Fibroblast of lung (primary cell): ENCODE data around the gene SSH2. TPM values are rescaled to one million over a fixed set of nuclear protein-coding genes. Genes with fewer than 3 reads are reported as not detected.
A peak's percentile ranks its signal among the peaks of the same experiment; 100 is the strongest.

Source experiments
- DNase-seq, 2 donors: peaks; one replicate each; pipeline versions ENCODE4 v3.0.0 to v3.0.0-alpha.2; 2010; ENCODE audit warnings: low read depth in 2 of 2
- H2AFZ ChIP-seq: 2 replicates; pipeline ENCODE4 v1.5.1; 2012; ENCODE audit warnings: low read length, control low read depth, inconsistent platforms
- H3K27ac ChIP-seq: 2 replicates; pipeline ENCODE4 v1.5.1; 2011; ENCODE audit warnings: low read length, control low read depth; ENCODE audit not compliant: insufficient read depth
- H3K27me3 ChIP-seq: 2 replicates; pipeline ENCODE4 v1.5.1; 2011; ENCODE audit warnings: mild to moderate bottlenecking, low read length; ENCODE audit not compliant: control insufficient read depth, insufficient read depth
- H3K36me3 ChIP-seq: 2 replicates; pipeline ENCODE4 v1.5.1; 2011; ENCODE audit warnings: low read length; ENCODE audit not compliant: control insufficient read depth, insufficient read depth
- H3K4me1 ChIP-seq: 2 replicates; pipeline ENCODE4 v1.5.1; 2011; ENCODE audit warnings: low read length; ENCODE audit not compliant: control insufficient read depth, insufficient read depth; ENCODE audit errors: extremely low read depth
- H3K4me2 ChIP-seq: 2 replicates; pipeline ENCODE4 v1.5.1; 2011; ENCODE audit warnings: low read length, control low read depth; ENCODE audit not compliant: insufficient read depth; ENCODE audit errors: extremely low read depth
- H3K4me3 ChIP-seq, 4 experiments: fragments of 200-600 bp in 1 of 4; sonication (generic) in 1 of 4; replicated peaks in 1 of 4; 2 replicates each; pipeline ENCODE4 v1.5.1; 2011 to 2016; ENCODE audit warnings: low read length in 4 of 4, low read depth in 3 of 4, mild to moderate bottlenecking in 3 of 4, control low read depth in 2 of 4, inconsistent platforms in 1 of 4, mixed read lengths in 1 of 4; ENCODE audit not compliant: insufficient read depth in 1 of 4; ENCODE audit errors: control extremely low read depth in 1 of 4
- H3K79me2 ChIP-seq: 2 replicates; pipeline ENCODE4 v1.5.1; 2012; ENCODE audit warnings: mild to moderate bottlenecking, low read length, inconsistent platforms; ENCODE audit not compliant: control insufficient read depth, insufficient read depth
- H3K9ac ChIP-seq: 2 replicates; pipeline ENCODE4 v1.5.1; 2011; ENCODE audit warnings: mild to moderate bottlenecking, low read length, control low read depth; ENCODE audit not compliant: insufficient read depth
- H3K9me3 ChIP-seq: 2 replicates; pipeline ENCODE4 v1.5.1; 2012; ENCODE audit warnings: low read depth, low read length; ENCODE audit not compliant: control insufficient read depth, insufficient read depth
- H4K20me1 ChIP-seq: 2 replicates; pipeline ENCODE4 v1.5.1; 2011; ENCODE audit warnings: low read length; ENCODE audit not compliant: control insufficient read depth, insufficient read depth; ENCODE audit errors: extremely low read depth
- EZH2 ChIP-seq: IDR thresholded peaks from 2 replicates; pipeline ENCODE4 v1.5.1; 2012; ENCODE audit warnings: low read length, control low read depth, mild to moderate bottlenecking; ENCODE audit errors: missing control alignments
- polyA plus RNA-seq, 2 donors: library from polyadenylated mRNA; depleted of rRNA in 1 of 2; stranded (reverse) in 1 of 2; unstranded in 1 of 2; fragments of >200 nt; gene quantifications; 2 replicates each; pipeline ENCODE4 v1.2.1, GENCODE V29; 2011 to 2012; ENCODE audit warnings: missing spikeins in 1 of 2
- total RNA-seq: library from RNA; depleted of rRNA; stranded (reverse); fragments of >200 nt; gene quantifications from 2 replicates; pipeline ENCODE4 v1.2.1, GENCODE V29; 2014
- TF ChIP-seq, protein P1 (sequence below), 2 donors: IDR thresholded peaks in 1 of 2; conservative IDR thresholded peaks in 1 of 2; 1 replicate in 1 of 2; 2 replicates in 1 of 2; pipeline ENCODE4 v1.5.1; 2011 to 2012; ENCODE audit warnings: low read length in 2 of 2, control low read depth in 1 of 2, inconsistent platforms in 1 of 2, low read depth in 1 of 2, mild to moderate bottlenecking in 1 of 2

The SSH2 gene
- total and polyA plus RNA-seq, 2 donors (not counting 1 experiment from before 2014, with no cell fraction given) = 21.0 to 30.2 TPM

DNA sequence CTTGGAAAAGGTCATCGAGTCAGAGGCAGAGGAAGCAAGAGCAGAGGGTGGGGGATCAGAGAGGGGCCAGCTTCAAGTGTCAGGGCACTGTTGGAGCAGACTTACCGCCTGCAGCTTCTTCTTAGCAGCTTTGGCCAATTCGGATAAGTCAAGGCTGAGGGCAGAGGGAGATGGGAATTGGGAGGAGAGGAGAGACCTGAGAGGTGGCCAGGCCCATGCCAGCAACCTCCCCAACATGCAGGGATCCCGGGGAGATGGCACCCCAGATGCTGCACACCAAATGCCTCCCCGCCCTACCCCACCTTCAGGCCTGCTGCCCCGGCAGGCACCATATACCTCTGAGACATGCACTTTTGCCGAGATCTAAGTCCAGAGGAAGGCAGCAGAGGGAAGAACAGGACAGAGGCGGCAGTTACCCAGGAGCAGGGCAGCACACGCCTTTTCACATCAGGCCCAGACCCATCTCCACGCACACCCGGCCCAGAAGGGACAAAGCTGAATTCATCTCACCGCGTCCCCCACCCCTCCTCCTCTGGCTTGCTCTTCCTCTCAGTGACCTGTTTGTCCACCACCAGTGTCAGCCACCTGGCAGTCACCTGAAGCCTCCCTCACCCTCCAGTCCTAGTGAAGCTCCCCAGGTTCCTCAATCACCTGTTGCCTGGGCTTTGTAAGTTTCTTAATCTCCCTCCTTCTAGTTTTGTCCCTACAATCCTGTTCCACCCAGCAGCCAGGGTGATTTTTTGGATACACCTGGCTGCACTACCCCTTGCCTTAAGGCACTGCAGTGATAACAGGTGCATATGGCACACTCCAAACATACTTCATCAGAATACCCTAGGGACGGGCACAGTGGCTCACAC is 351.2 kb downstream of the SSH2 start:
- Histone ChIP-seq H3K9ac (no peak overlapping the region), H3K27ac (no peak overlapping the region), H2AFZ (no peak overlapping the region), H3K4me3 (no peak overlapping the region), H3K9me3 (no peaks in the 10 kb centered on the region), H3K27me3 (no peaks in the 10 kb centered on the region), H3K4me1 (peaks cover 4% of the 10 kb centered on the region), H3K36me3 (peaks cover 42% of the 10 kb centered on the region), H3K4me2 (no peak overlapping the region), H3K79me2 (peaks cover 7% of the 10 kb centered on the region), H4K20me1 (no peaks in the 10 kb centered on the region)
- no peak for TF ChIP-seq EZH2
- TF ChIP-seq, protein P1, sequence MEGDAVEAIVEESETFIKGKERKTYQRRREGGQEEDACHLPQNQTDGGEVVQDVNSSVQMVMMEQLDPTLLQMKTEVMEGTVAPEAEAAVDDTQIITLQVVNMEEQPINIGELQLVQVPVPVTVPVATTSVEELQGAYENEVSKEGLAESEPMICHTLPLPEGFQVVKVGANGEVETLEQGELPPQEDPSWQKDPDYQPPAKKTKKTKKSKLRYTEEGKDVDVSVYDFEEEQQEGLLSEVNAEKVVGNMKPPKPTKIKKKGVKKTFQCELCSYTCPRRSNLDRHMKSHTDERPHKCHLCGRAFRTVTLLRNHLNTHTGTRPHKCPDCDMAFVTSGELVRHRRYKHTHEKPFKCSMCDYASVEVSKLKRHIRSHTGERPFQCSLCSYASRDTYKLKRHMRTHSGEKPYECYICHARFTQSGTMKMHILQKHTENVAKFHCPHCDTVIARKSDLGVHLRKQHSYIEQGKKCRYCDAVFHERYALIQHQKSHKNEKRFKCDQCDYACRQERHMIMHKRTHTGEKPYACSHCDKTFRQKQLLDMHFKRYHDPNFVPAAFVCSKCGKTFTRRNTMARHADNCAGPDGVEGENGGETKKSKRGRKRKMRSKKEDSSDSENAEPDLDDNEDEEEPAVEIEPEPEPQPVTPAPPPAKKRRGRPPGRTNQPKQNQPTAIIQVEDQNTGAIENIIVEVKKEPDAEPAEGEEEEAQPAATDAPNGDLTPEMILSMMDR (conservative IDR thresholded peaks at IDR 0.05 in 1 of 2, IDR thresholded peaks at IDR 0.05 in 1 of 2; ENCODE audit: low read depth in 1 of 2, low read length in 2 of 2) = no peak
- no peak for DNase-seq

DNA sequence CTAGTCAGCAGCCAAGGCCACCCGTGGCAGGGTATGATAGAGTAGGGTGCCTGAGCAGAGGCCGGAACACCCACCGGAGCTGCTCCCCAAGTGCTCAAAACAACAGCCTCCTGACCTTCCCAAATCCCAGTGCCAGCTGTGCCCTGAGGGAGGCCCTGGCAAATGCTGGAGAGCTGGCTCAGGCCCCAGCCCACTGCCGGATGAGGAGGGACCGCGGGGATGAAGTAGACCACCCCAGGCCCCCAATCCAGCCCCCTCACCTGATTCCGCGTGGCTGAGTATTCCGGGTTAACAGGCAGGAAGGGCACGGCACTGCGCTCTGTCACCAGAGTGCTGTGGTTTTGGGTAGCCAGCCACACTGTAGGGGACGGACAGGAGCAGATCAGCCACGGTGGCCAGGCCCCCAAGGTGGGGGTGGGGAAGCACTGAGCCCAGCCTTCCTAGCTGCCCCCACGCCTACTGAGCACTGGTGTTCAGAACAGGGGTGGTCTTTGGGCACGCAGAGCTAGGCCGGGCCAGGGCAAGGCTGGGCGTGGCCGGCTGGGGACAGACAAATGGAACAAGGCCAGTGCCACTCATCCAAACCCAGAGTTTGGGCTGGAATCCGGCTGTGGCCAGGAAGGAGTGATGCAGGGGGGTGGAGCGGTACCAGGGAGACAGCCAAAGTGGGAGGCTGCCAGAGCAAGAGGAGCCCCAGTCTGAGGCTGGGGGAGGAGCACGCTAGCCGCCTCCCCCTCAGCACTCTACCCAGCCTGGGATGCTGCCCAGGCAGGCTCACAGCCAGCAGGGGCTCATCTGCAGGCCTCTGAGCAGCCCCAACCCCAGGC is 352.4 kb downstream of the SSH2 start:
- peak; percentile 49 to 72 for DNase-seq
- Histone ChIP-seq H3K4me3 (no peak overlapping the region), H3K9ac (no peak overlapping the region)

DNA sequence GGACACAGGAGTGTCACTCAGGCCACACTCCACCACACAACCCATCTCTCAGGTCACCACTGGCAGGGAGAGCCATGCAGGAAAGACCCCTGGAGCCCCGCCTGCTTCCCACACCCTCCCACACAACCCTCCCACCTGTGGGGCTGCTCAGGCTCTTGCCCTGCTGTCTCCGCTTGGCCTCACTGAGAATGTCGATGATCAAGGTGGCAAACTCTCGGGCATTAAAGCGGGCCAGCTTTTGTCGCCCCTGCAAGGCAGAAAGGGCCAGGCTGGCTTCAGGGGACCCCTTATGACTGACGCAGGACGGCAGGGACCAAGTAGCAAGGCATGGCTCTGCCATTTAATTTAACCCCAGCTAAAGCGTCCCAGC is 353.0 kb downstream of the SSH2 start:
- no peaks in the 10 kb centered on the region for H3K9me3 ChIP-seq
- TF ChIP-seq EZH2 = no peak
- TF ChIP-seq, protein P1 (conservative IDR thresholded peaks at IDR 0.05 in 1 of 2, IDR thresholded peaks at IDR 0.05 in 1 of 2; ENCODE audit: low read depth in 1 of 2, low read length in 2 of 2) = no peak
- no peaks in the 10 kb centered on the region for H3K27me3 ChIP-seq
- no peak overlapping the region for H3K4me2 ChIP-seq
- H3K36me3 ChIP-seq = peaks cover 40% of the 10 kb centered on the region
- no peak overlapping the region for H3K9ac ChIP-seq
- H4K20me1 ChIP-seq = no peaks in the 10 kb centered on the region
- DNase-seq = no peak
- peaks cover 10% of the 10 kb centered on the region for H3K4me1 ChIP-seq
- H2AFZ ChIP-seq = no peak overlapping the region
- H3K79me2 ChIP-seq = no peaks in the 10 kb centered on the region
- H3K4me3 ChIP-seq = no peak overlapping the region
- H3K27ac ChIP-seq = no peak overlapping the region

More for the DNA sequence above, 352.4 kb downstream of the SSH2 start:
- no peaks in the 10 kb centered on the region for H3K27me3 ChIP-seq
- peaks cover 37% of the 10 kb centered on the region for H3K36me3 ChIP-seq
- H4K20me1 ChIP-seq = no peaks in the 10 kb centered on the region
- no peak overlapping the region for H3K4me2 ChIP-seq
- no peaks in the 10 kb centered on the region for H3K79me2 ChIP-seq
- H3K27ac ChIP-seq = no peak overlapping the region
- no peak overlapping the region for H2AFZ ChIP-seq
- TF ChIP-seq, protein P1 (conservative IDR thresholded peaks at IDR 0.05 in 1 of 2, IDR thresholded peaks at IDR 0.05 in 1 of 2; ENCODE audit: low read depth in 1 of 2, low read length in 2 of 2) = no peak
- no peak for TF ChIP-seq EZH2
- peaks cover 7% of the 10 kb centered on the region for H3K4me1 ChIP-seq
- no peaks in the 10 kb centered on the region for H3K9me3 ChIP-seq
